Measurements from ENCODE around the gene EIF4EBP3. TPM values are rescaled to one million over a fixed set of nuclear protein-coding genes. Genes with fewer than 3 reads are reported as not detected.
A peak's percentile ranks its signal among the peaks of the same experiment; 100 is the strongest.

The EIF4EBP3 gene
- total and polyA plus RNA-seq, 2 donors (not counting 3 experiments of a cell fraction or from before 2014, with no cell fraction given), result 3.7 to 7.6 TPM

DNA sequence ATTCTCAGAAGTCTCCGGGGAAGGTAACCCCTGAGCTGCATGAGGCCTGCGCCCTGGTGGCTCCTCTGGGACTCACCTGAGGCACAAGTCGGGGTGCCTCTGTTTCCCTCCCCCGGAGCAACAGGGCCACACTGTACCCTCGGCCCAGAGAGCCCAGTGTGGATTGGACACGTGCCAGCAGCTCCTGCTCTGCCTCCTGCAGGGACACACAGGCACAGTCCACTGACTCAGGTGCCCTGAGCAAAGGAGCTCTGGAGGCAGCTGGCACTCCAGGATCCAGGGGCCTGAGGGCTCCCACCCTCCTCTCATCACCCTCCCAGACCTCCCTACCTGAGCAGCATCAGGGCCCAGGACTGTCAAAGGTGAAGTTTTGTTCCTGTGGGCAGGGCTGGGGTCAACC, 46.7 kb downstream of the EIF4EBP3 start:
- TF ChIP-seq POLR2A (IDR thresholded peaks at IDR 0.05; ENCODE audit: low read depth, low read length) (no peak), GATA2 (IDR thresholded peaks at IDR 0.05; ENCODE audit: insufficient read depth, insufficient read length, low read depth, low read length) (no peak), POLR2AphosphoS5 (IDR thresholded peaks at IDR 0.05; ENCODE audit: insufficient read depth, low read depth, low read length) (no peak), CTCF (IDR thresholded peaks at IDR 0.05; ENCODE audit: extremely low read depth in 1 of 2, insufficient read depth in 1 of 2, low read depth in 1 of 2, low read length in 2 of 2) (no peak)
- no peak overlapping the region for H3K9ac ChIP-seq (replicated peaks; ENCODE audit: extremely low read depth, insufficient read depth, low read length)
- CTCF ChIA-PET, result interaction anchor here (0.5 kb wide), 1 partner anchor 15 kb away, joined by 3 read pairs; no protein-coding TSS in a partner anchor
- H3K9me1 ChIP-seq (replicated peaks; ENCODE audit: control insufficient read depth, extremely low read depth, insufficient read depth, low read length), result no peaks in the 10 kb centered on the region
- no peaks in the 10 kb centered on the region for H3K9me3 ChIP-seq (replicated peaks; ENCODE audit: control insufficient read depth, insufficient read depth, low read length)
- FAIRE-seq, result no peak
- POLR2A ChIA-PET, result interaction anchor here (0.6 kb wide), 1 partner anchor 144 kb away, joined by 3 read pairs; no protein-coding TSS in a partner anchor
- no TSS peak for BruUV-seq (replicated peaks)
- H3K27ac ChIP-seq (ENCODE audit: insufficient read depth, low read depth, low read length), result no peak overlapping the region
- H3K79me2 ChIP-seq (ENCODE audit: control insufficient read depth, insufficient read depth, low read length), result no peaks in the 10 kb centered on the region
- peaks cover 12% of the 10 kb centered on the region for H3K4me1 ChIP-seq (ENCODE audit: control insufficient read depth, extremely low read depth, insufficient read depth, low read length)
- H3K4me2 ChIP-seq (ENCODE audit: insufficient read depth, low read length), result no peak overlapping the region
- dilution Hi-C loops (cut with MboI; ENCODE audit: extremely low pct_ligation_motif_present, low sequenced_read_pairs) (no loop called here), intact Hi-C loops (cut with micrococcal nuclease) (no loop called here)
- H3K4me3 ChIP-seq (replicated peaks in 1 of 3; ENCODE audit: insufficient read depth in 1 of 3, low read depth in 1 of 3, low read length in 3 of 3), result no peak overlapping the region
- DNase-seq (ENCODE audit: low read depth, low spot score), result no peak
- no peaks in the 10 kb centered on the region for H3K36me3 ChIP-seq (ENCODE audit: control insufficient read depth in 2 of 2, extremely low read depth in 1 of 2, insufficient read depth in 2 of 2, low read length in 2 of 2)
- H3K27me3 ChIP-seq (ENCODE audit: control insufficient read depth in 2 of 2, insufficient read depth in 2 of 2, low read length in 2 of 2), result no peaks in the 10 kb centered on the region
- H2AFZ ChIP-seq (ENCODE audit: low read depth, low read length), result no peak overlapping the region
- no peaks in the 10 kb centered on the region for H4K20me1 ChIP-seq (replicated peaks; ENCODE audit: control insufficient read depth, extremely low read depth, insufficient read depth, low read length)

- TF ChIP-seq EZH2 (IDR thresholded peaks at IDR 0.05; ENCODE audit: borderline replicate concordance, low read depth, low read length, severe bottlenecking), result no peak
- TF ChIP-seq POLR2A (IDR thresholded peaks at IDR 0.05; ENCODE audit: low read depth, low read length), result no peak
- no peak for TF ChIP-seq MYC (IDR thresholded peaks at IDR 0.05; ENCODE audit: low read depth, low read length)
- intact Hi-C loops (cut with micrococcal nuclease), result no loop called here
- CTCF ChIA-PET, result interaction anchor here (0.6 to 1.1 kb wide), 2 partner anchors 15 to 1294 kb away, joined by 3 read pairs; no protein-coding TSS in a partner anchor
Observed at GRCh38 chr5:140595538-140596300, 48.3 kb downstream of the EIF4EBP3 start.

More at GRCh38 chr5:140595538-140596300, 48.3 kb downstream of the EIF4EBP3 start:
- no peaks in the 10 kb centered on the region for H3K27me3 ChIP-seq (ENCODE audit: control insufficient read depth in 2 of 2, insufficient read depth in 2 of 2, low read length in 2 of 2)
- no peaks in the 10 kb centered on the region for H3K36me3 ChIP-seq (ENCODE audit: control insufficient read depth in 2 of 2, extremely low read depth in 1 of 2, insufficient read depth in 2 of 2, low read length in 2 of 2)
- BruUV-seq (replicated peaks), result no TSS peak
- DNase-seq (ENCODE audit: low read depth, low spot score) (peak; percentile 33), FAIRE-seq (peak; percentile 38)
- no peak overlapping the region for H3K9ac ChIP-seq (replicated peaks; ENCODE audit: extremely low read depth, insufficient read depth, low read length)
- no peak overlapping the region for H2AFZ ChIP-seq (ENCODE audit: low read depth, low read length)
- POLR2A ChIA-PET, result no interaction called here
- no peaks in the 10 kb centered on the region for H3K9me3 ChIP-seq (replicated peaks; ENCODE audit: control insufficient read depth, insufficient read depth, low read length)
- no peak overlapping the region for H3K4me2 ChIP-seq (ENCODE audit: insufficient read depth, low read length)
- dilution Hi-C loops (cut with MboI; ENCODE audit: extremely low pct_ligation_motif_present, low sequenced_read_pairs), result no loop called here
- no peak overlapping the region for H3K4me3 ChIP-seq (replicated peaks in 1 of 3; ENCODE audit: insufficient read depth in 1 of 3, low read depth in 1 of 3, low read length in 3 of 3)
- no peaks in the 10 kb centered on the region for H3K9me1 ChIP-seq (replicated peaks; ENCODE audit: control insufficient read depth, extremely low read depth, insufficient read depth, low read length)
- H4K20me1 ChIP-seq (replicated peaks; ENCODE audit: control insufficient read depth, extremely low read depth, insufficient read depth, low read length), result no peaks in the 10 kb centered on the region
- peaks cover 7% of the 10 kb centered on the region for H3K4me1 ChIP-seq (ENCODE audit: control insufficient read depth, extremely low read depth, insufficient read depth, low read length)
- H3K79me2 ChIP-seq (ENCODE audit: control insufficient read depth, insufficient read depth, low read length), result no peaks in the 10 kb centered on the region
- no peak overlapping the region for H3K27ac ChIP-seq (ENCODE audit: insufficient read depth, low read depth, low read length)

Data from endothelial cell of umbilical vein (primary cell).